ENCODE results near the gene TBC1D13.
A peak's percentile ranks its signal among the peaks of the same experiment; 100 is the strongest.

Gene TBC1D13

DNA sequence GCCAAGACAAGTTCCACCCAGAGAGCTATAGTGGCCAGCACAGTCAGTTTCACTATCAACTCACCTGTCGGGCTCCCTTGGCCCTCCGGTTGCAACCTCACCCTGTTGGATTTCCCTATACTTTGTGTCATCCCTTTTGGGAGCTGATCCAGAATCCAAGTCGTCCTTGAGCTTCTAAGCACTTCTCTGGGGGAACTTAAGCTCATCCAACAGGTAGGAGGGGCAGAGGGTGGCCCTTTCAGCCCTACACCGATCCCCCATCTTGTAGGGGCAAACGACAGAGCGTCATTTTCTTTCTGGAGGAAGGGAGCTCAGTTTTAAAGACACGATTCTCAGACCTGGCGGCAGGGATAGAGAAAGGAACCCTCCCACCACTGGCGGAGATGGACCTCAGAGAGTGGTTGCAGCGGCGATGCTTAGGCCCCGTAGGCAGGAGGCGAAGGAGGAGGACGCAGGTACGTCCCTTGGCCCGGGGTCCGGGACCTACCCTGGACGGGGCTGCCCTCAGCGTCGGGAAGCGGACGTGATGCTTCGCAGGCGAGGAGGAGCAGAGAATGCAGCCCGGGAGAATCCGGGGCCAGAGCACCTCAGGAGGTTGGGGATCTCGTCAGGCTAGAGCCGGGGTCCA, 15.8 kb upstream of the TBC1D13 start:
- TF ChIP-seq SIN3A (IDR thresholded peaks at IDR 0.05; ENCODE audit: borderline replicate concordance, insufficient read depth, low read length) (no peak), TAF1 (IDR thresholded peaks at IDR 0.05; ENCODE audit: borderline replicate concordance, insufficient read depth, low read length) (no peak), FOXP2 (optimal IDR thresholded peaks at IDR 0.05; ENCODE audit: borderline replicate concordance, extremely low read depth, extremely low read length, insufficient read depth) (no peak), POLR2AphosphoS5 (IDR thresholded peaks at IDR 0.05; ENCODE audit: low read depth, low read length) (no peak)
- TF ChIP-seq, protein P1, sequence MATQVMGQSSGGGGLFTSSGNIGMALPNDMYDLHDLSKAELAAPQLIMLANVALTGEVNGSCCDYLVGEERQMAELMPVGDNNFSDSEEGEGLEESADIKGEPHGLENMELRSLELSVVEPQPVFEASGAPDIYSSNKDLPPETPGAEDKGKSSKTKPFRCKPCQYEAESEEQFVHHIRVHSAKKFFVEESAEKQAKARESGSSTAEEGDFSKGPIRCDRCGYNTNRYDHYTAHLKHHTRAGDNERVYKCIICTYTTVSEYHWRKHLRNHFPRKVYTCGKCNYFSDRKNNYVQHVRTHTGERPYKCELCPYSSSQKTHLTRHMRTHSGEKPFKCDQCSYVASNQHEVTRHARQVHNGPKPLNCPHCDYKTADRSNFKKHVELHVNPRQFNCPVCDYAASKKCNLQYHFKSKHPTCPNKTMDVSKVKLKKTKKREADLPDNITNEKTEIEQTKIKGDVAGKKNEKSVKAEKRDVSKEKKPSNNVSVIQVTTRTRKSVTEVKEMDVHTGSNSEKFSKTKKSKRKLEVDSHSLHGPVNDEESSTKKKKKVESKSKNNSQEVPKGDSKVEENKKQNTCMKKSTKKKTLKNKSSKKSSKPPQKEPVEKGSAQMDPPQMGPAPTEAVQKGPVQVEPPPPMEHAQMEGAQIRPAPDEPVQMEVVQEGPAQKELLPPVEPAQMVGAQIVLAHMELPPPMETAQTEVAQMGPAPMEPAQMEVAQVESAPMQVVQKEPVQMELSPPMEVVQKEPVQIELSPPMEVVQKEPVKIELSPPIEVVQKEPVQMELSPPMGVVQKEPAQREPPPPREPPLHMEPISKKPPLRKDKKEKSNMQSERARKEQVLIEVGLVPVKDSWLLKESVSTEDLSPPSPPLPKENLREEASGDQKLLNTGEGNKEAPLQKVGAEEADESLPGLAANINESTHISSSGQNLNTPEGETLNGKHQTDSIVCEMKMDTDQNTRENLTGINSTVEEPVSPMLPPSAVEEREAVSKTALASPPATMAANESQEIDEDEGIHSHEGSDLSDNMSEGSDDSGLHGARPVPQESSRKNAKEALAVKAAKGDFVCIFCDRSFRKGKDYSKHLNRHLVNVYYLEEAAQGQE (IDR thresholded peaks at IDR 0.05; ENCODE audit: insufficient read depth in 1 of 2, low read depth in 2 of 2, low read length in 2 of 2): no peak

DNA sequence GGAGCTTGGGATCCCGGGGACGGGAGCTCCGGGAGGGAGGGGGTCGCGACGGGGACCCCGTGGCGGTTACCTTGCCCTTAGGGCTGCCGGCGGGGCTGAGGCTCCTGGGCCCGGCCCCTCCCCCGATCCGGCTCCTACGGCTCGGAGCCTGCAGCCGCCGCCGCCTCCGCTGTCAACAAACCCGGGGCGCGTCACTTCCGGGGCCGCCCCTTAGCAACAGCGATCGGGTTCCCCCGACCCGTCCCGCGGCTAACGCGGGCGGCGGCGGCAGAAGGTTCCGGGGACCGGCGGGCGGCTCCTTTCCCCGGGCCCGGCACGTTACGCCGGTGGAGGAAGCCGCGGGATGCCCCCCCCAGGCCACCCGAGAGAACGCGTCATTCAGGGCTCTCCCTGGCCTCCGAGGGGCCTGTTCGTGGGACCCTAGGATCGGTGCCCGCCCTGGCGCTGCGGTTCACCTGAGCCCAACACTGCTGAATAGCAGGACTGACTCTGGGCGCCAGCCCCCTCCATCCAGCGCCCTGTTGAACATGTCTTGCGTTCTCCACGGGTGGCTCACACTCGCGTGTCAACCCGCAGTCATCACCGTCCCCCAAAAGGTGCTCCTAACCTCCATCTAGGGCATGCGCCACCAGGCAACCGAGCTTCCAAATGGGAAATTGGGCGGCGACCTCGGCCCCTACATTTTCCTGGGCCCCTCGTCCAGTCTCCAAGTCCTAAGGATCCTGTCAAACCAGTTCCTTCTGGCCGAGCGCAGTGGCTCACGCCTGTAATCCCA, 15.1 kb upstream of the TBC1D13 start, which contains the start of gene ZER1:
Gene ZER1 (minus strand): TSS at position 183 of the 775 bp plus-strand sequence. CDS start 16,362 bp downstream, outside the sequence.
- TF ChIP-seq POLR2AphosphoS5 (IDR thresholded peaks at IDR 0.05; ENCODE audit: low read depth, low read length) (peak; percentile 72), SIN3A (IDR thresholded peaks at IDR 0.05; ENCODE audit: borderline replicate concordance, insufficient read depth, low read length) (0 out of 2 replicates have a peak, but pooled peaks have one; percentile 55), FOXP2 (optimal IDR thresholded peaks at IDR 0.05; ENCODE audit: borderline replicate concordance, extremely low read depth, extremely low read length, insufficient read depth) (peak; percentile 98), TAF1 (IDR thresholded peaks at IDR 0.05; ENCODE audit: borderline replicate concordance, insufficient read depth, low read length) (peak; percentile 86)
- TF ChIP-seq, protein P1 (IDR thresholded peaks at IDR 0.05; ENCODE audit: insufficient read depth in 1 of 2, low read depth in 2 of 2, low read length in 2 of 2): peak in 1 of 2 experiments; percentile 52; a peak in 1 of 4 replicates

DNA sequence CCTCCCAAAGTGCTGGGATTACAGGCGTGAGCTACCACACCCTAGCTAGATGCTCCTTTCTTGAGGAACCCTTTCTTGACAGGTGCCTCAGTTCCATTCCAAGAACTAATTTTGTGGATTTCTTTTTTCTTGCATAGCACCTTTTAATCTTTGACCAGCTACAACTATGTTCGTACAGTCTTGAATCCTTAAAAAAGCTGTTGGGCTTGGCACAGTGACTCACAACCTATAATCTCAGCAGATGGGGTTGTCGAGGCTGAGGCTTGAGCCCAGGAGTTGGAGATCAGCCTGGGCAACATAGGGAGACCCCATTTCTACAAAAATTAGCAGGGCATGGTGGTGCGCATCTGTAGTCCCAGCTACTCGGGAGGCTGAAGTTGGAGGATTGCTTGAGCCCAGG, 14.0 kb upstream of the TBC1D13 start:
- TF ChIP-seq SIN3A (IDR thresholded peaks at IDR 0.05; ENCODE audit: borderline replicate concordance, insufficient read depth, low read length) (no peak), POLR2AphosphoS5 (IDR thresholded peaks at IDR 0.05; ENCODE audit: low read depth, low read length) (no peak), TAF1 (IDR thresholded peaks at IDR 0.05; ENCODE audit: borderline replicate concordance, insufficient read depth, low read length) (no peak), FOXP2 (optimal IDR thresholded peaks at IDR 0.05; ENCODE audit: borderline replicate concordance, extremely low read depth, extremely low read length, insufficient read depth) (no peak)
- TF ChIP-seq, protein P1 (IDR thresholded peaks at IDR 0.05; ENCODE audit: insufficient read depth in 1 of 2, low read depth in 2 of 2, low read length in 2 of 2): no peak

DNA sequence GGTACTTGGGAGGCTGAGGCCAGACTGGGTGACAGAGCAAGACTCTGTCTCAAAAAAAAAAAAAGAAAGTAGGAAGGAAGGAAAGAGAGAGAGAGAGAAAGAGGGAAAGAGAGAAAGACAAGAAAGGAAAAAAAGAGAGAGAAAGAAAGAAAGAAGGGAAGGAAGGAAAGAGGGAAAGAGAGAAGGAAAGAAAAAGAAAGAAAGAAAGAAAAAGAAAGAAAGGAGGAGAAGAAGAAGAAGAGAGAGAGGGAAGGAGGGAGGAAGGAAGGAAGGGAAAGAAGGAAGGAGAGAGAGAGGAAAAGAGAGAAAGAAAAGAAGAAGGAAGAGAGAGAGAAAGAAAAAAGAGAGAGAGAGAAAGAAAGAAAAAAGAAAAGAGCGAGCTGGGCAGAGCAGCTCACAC, 12.2 kb upstream of the TBC1D13 start:
- TF ChIP-seq FOXP2 (optimal IDR thresholded peaks at IDR 0.05; ENCODE audit: borderline replicate concordance, extremely low read depth, extremely low read length, insufficient read depth) (no peak), SIN3A (IDR thresholded peaks at IDR 0.05; ENCODE audit: borderline replicate concordance, insufficient read depth, low read length) (no peak), TAF1 (IDR thresholded peaks at IDR 0.05; ENCODE audit: borderline replicate concordance, insufficient read depth, low read length) (no peak), POLR2AphosphoS5 (IDR thresholded peaks at IDR 0.05; ENCODE audit: low read depth, low read length) (no peak)
- TF ChIP-seq, protein P1 (IDR thresholded peaks at IDR 0.05; ENCODE audit: insufficient read depth in 1 of 2, low read depth in 2 of 2, low read length in 2 of 2): no peak

Measured in PFSK-1 (cell line).